ENCODE measurements around the gene DSCAM. TPM values are rescaled to one million over a fixed set of nuclear protein-coding genes. Genes with fewer than 3 reads are reported as not detected.

DSCAM gene
- total and polyA plus RNA-seq, 2 donors (not counting 1 experiment from before 2014, with no cell fraction given), result under 0.01 to 0.01 TPM

DNA sequence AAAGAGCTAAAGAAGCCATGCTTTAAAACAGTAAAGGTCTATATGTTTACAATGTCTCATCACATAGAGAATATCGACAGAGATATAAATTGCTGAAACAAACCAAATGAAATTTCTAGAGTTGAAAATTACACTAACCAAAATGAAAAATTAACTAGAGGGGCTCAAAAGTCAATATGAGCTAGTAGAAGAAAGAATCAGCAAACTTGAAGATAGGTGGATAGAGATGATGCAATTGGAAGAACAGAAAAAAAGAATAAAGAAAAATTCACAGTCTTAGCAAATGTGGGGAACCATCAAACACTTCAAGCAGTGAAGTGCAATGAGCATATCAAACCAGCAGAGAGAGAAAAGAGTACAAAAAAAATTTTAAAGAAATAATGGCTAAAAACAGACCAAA lies 24.1 kb upstream of the DSCAM start:
- no peak for DNase-seq (ENCODE audit: low read depth in 2 of 2)
- TF ChIP-seq EZH2 (IDR thresholded peaks at IDR 0.05; ENCODE audit: low read length, missing control alignments), result no peak
- TF ChIP-seq, protein P1, sequence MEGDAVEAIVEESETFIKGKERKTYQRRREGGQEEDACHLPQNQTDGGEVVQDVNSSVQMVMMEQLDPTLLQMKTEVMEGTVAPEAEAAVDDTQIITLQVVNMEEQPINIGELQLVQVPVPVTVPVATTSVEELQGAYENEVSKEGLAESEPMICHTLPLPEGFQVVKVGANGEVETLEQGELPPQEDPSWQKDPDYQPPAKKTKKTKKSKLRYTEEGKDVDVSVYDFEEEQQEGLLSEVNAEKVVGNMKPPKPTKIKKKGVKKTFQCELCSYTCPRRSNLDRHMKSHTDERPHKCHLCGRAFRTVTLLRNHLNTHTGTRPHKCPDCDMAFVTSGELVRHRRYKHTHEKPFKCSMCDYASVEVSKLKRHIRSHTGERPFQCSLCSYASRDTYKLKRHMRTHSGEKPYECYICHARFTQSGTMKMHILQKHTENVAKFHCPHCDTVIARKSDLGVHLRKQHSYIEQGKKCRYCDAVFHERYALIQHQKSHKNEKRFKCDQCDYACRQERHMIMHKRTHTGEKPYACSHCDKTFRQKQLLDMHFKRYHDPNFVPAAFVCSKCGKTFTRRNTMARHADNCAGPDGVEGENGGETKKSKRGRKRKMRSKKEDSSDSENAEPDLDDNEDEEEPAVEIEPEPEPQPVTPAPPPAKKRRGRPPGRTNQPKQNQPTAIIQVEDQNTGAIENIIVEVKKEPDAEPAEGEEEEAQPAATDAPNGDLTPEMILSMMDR (conservative IDR thresholded peaks at IDR 0.05 in 1 of 2, IDR thresholded peaks at IDR 0.05 in 1 of 2; ENCODE audit: low read depth in 1 of 2, low read length in 2 of 2), result no peak
- Histone ChIP-seq H3K4me3 (replicated peaks in 1 of 4; ENCODE audit: control extremely low read depth in 1 of 4, insufficient read depth in 1 of 4, low read depth in 3 of 4, low read length in 4 of 4) (no peak overlapping the region), H3K4me1 (ENCODE audit: control insufficient read depth, extremely low read depth, insufficient read depth, low read length) (no peaks in the 10 kb centered on the region), H3K9me3 (ENCODE audit: control insufficient read depth, insufficient read depth, low read depth, low read length) (no peaks in the 10 kb centered on the region), H4K20me1 (ENCODE audit: control insufficient read depth, extremely low read depth, insufficient read depth, low read length) (no peaks in the 10 kb centered on the region), H3K36me3 (ENCODE audit: control insufficient read depth, insufficient read depth, low read length) (no peaks in the 10 kb centered on the region), H3K4me2 (ENCODE audit: extremely low read depth, insufficient read depth, low read length) (no peak overlapping the region), H2AFZ (ENCODE audit: low read length) (no peak overlapping the region), H3K9ac (ENCODE audit: insufficient read depth, low read length) (no peak overlapping the region), H3K27me3 (ENCODE audit: control insufficient read depth, insufficient read depth, low read length) (no peaks in the 10 kb centered on the region), H3K27ac (ENCODE audit: insufficient read depth, low read length) (no peak overlapping the region), H3K79me2 (ENCODE audit: control insufficient read depth, insufficient read depth, low read length) (no peaks in the 10 kb centered on the region)

DNA sequence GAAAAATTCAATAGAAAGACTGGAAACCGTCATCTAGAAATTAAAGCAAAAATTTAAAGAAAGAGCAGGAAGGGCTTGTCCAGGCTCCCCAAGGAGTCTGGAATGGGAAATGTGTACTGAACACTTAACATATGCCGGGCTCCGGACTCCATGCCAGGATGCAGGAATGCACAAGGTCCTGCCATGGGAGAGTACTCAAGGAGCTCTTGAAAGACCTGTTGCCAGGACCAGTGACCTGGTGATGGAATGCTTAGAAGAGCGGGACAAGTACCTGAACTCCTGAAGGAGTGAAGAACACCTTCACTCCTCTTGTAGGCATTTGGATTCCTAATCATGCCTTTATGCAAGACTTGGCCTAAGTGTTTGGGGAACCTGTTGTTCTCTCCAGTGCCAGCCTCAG lies 16.9 kb upstream of the DSCAM start:
- Histone ChIP-seq H3K9ac (ENCODE audit: insufficient read depth, low read length) (no peak overlapping the region), H4K20me1 (ENCODE audit: control insufficient read depth, extremely low read depth, insufficient read depth, low read length) (no peaks in the 10 kb centered on the region), H3K36me3 (ENCODE audit: control insufficient read depth, insufficient read depth, low read length) (no peaks in the 10 kb centered on the region), H3K27ac (ENCODE audit: insufficient read depth, low read length) (no peak overlapping the region), H3K79me2 (ENCODE audit: control insufficient read depth, insufficient read depth, low read length) (no peaks in the 10 kb centered on the region), H3K27me3 (ENCODE audit: control insufficient read depth, insufficient read depth, low read length) (no peaks in the 10 kb centered on the region), H3K4me2 (ENCODE audit: extremely low read depth, insufficient read depth, low read length) (no peak overlapping the region), H2AFZ (ENCODE audit: low read length) (no peak overlapping the region), H3K4me1 (ENCODE audit: control insufficient read depth, extremely low read depth, insufficient read depth, low read length) (no peaks in the 10 kb centered on the region), H3K9me3 (ENCODE audit: control insufficient read depth, insufficient read depth, low read depth, low read length) (no peaks in the 10 kb centered on the region), H3K4me3 (replicated peaks in 1 of 4; ENCODE audit: control extremely low read depth in 1 of 4, insufficient read depth in 1 of 4, low read depth in 3 of 4, low read length in 4 of 4) (no peak overlapping the region)
- TF ChIP-seq, protein P1 (conservative IDR thresholded peaks at IDR 0.05 in 1 of 2, IDR thresholded peaks at IDR 0.05 in 1 of 2; ENCODE audit: low read depth in 1 of 2, low read length in 2 of 2), result no peak
- no peak for TF ChIP-seq EZH2 (IDR thresholded peaks at IDR 0.05; ENCODE audit: low read length, missing control alignments)
- no peak for DNase-seq (ENCODE audit: low read depth in 2 of 2)

DNA sequence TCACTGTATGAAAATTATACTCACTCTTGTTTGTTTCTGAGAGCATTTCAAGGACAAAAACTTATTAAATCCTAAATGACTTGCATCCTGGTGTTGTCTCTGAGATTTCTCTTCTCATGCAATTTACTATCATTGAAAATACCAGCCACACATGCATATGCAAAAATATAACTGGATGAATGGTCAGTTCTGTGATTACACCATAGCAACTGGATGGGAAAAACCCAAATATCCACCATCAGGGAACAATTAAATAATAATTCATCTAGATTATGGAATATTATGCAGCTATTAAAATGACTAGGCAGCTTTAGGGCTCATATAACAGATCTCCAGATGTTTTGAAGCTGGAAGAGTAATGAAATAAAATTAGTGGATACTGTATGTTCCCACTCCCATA lies 11.6 kb upstream of the DSCAM start:
- DNase-seq (ENCODE audit: low read depth in 2 of 2), result no peak
- H3K36me3 ChIP-seq (ENCODE audit: control insufficient read depth, insufficient read depth, low read length), result no peaks in the 10 kb centered on the region
- H3K4me3 ChIP-seq (replicated peaks in 1 of 4; ENCODE audit: control extremely low read depth in 1 of 4, insufficient read depth in 1 of 4, low read depth in 3 of 4, low read length in 4 of 4), result no peak overlapping the region
- H3K4me1 ChIP-seq (ENCODE audit: control insufficient read depth, extremely low read depth, insufficient read depth, low read length), result no peaks in the 10 kb centered on the region
- H3K9ac ChIP-seq (ENCODE audit: insufficient read depth, low read length), result no peak overlapping the region
- H3K9me3 ChIP-seq (ENCODE audit: control insufficient read depth, insufficient read depth, low read depth, low read length), result no peaks in the 10 kb centered on the region
- no peak overlapping the region for H3K27ac ChIP-seq (ENCODE audit: insufficient read depth, low read length)
- H4K20me1 ChIP-seq (ENCODE audit: control insufficient read depth, extremely low read depth, insufficient read depth, low read length), result no peaks in the 10 kb centered on the region
- no peak overlapping the region for H3K4me2 ChIP-seq (ENCODE audit: extremely low read depth, insufficient read depth, low read length)
- no peaks in the 10 kb centered on the region for H3K79me2 ChIP-seq (ENCODE audit: control insufficient read depth, insufficient read depth, low read length)
- no peaks in the 10 kb centered on the region for H3K27me3 ChIP-seq (ENCODE audit: control insufficient read depth, insufficient read depth, low read length)
- no peak overlapping the region for H2AFZ ChIP-seq (ENCODE audit: low read length)
- no peak for TF ChIP-seq EZH2 (IDR thresholded peaks at IDR 0.05; ENCODE audit: low read length, missing control alignments)
- TF ChIP-seq, protein P1 (conservative IDR thresholded peaks at IDR 0.05 in 1 of 2, IDR thresholded peaks at IDR 0.05 in 1 of 2; ENCODE audit: low read depth in 1 of 2, low read length in 2 of 2), result no peak
